ENCODE measurements around the gene HCCS.

Gene HCCS

GRCh38 chrX:11137543-11138139 lies 26.5 kb downstream of the HCCS start:
- TF ChIP-seq FOXP2 (optimal IDR thresholded peaks at IDR 0.05; ENCODE audit: borderline replicate concordance, extremely low read depth, extremely low read length, insufficient read depth) = no peak
- TF ChIP-seq TAF1 (IDR thresholded peaks at IDR 0.05; ENCODE audit: borderline replicate concordance, insufficient read depth, low read length) = no peak
- no peak for TF ChIP-seq SIN3A (IDR thresholded peaks at IDR 0.05; ENCODE audit: borderline replicate concordance, insufficient read depth, low read length)
- TF ChIP-seq REST (IDR thresholded peaks at IDR 0.05; ENCODE audit: insufficient read depth in 1 of 2, low read depth in 2 of 2, low read length in 2 of 2) = no peak
- no peak for TF ChIP-seq POLR2AphosphoS5 (IDR thresholded peaks at IDR 0.05; ENCODE audit: low read depth, low read length)

- TF ChIP-seq REST (IDR thresholded peaks at IDR 0.05; ENCODE audit: insufficient read depth in 1 of 2, low read depth in 2 of 2, low read length in 2 of 2) = no peak
- no peak for TF ChIP-seq POLR2AphosphoS5 (IDR thresholded peaks at IDR 0.05; ENCODE audit: low read depth, low read length)
- no peak for TF ChIP-seq TAF1 (IDR thresholded peaks at IDR 0.05; ENCODE audit: borderline replicate concordance, insufficient read depth, low read length)
- no peak for TF ChIP-seq FOXP2 (optimal IDR thresholded peaks at IDR 0.05; ENCODE audit: borderline replicate concordance, extremely low read depth, extremely low read length, insufficient read depth)
- no peak for TF ChIP-seq SIN3A (IDR thresholded peaks at IDR 0.05; ENCODE audit: borderline replicate concordance, insufficient read depth, low read length)
These were observed 27.6 kb downstream of the HCCS start for GRCh38 chrX:11138498-11139390.

- no peak for TF ChIP-seq SIN3A (IDR thresholded peaks at IDR 0.05; ENCODE audit: borderline replicate concordance, insufficient read depth, low read length)
- no peak for TF ChIP-seq TAF1 (IDR thresholded peaks at IDR 0.05; ENCODE audit: borderline replicate concordance, insufficient read depth, low read length)
- TF ChIP-seq POLR2AphosphoS5 (IDR thresholded peaks at IDR 0.05; ENCODE audit: low read depth, low read length) = no peak
- TF ChIP-seq REST (IDR thresholded peaks at IDR 0.05; ENCODE audit: insufficient read depth in 1 of 2, low read depth in 2 of 2, low read length in 2 of 2) = no peak
- TF ChIP-seq FOXP2 (optimal IDR thresholded peaks at IDR 0.05; ENCODE audit: borderline replicate concordance, extremely low read depth, extremely low read length, insufficient read depth) = no peak
These were observed 33.0 kb downstream of the HCCS start for GRCh38 chrX:11143931-11144678.

- TF ChIP-seq FOXP2 (optimal IDR thresholded peaks at IDR 0.05; ENCODE audit: borderline replicate concordance, extremely low read depth, extremely low read length, insufficient read depth) (no peak), REST (IDR thresholded peaks at IDR 0.05; ENCODE audit: insufficient read depth in 1 of 2, low read depth in 2 of 2, low read length in 2 of 2) (no peak), SIN3A (IDR thresholded peaks at IDR 0.05; ENCODE audit: borderline replicate concordance, insufficient read depth, low read length) (no peak), TAF1 (IDR thresholded peaks at IDR 0.05; ENCODE audit: borderline replicate concordance, insufficient read depth, low read length) (no peak), POLR2AphosphoS5 (IDR thresholded peaks at IDR 0.05; ENCODE audit: low read depth, low read length) (no peak)
These were observed 35.3 kb downstream of the HCCS start for GRCh38 chrX:11146411-11146810.

All from PFSK-1 (cell line).